DND-41 (cell line): ENCODE data around the gene RPL7A.

Experiments
- ATAC-seq: fragments of 200-7000 bp; cut with Tn5 transposase; 3 replicates; pipeline ENCODE4 v1.9.1; 2021; ENCODE audit warnings: low read depth; ENCODE audit not compliant: insufficient read depth
- DNase-seq: peaks from one replicate; pipeline ENCODE4 v3.0.0-alpha.2; 2020
- H2AFZ ChIP-seq: 2 replicates; pipeline ENCODE4 v1.6.0; 2012; ENCODE audit warnings: low read depth, low read length
- H3K27ac ChIP-seq: 2 replicates; pipeline ENCODE4 v1.5.1; 2012; ENCODE audit warnings: low read length, inconsistent platforms
- H3K27me3 ChIP-seq: fragments of 200-600 bp; sonication (generic); 2 replicates; pipeline ENCODE4 v1.6.0; 2012; ENCODE audit warnings: low read length, mild to moderate bottlenecking, inconsistent platforms; ENCODE audit not compliant: insufficient read depth, poor library complexity
- H3K36me3 ChIP-seq: 2 replicates; pipeline ENCODE4 v1.5.1; 2012; ENCODE audit warnings: low read length, inconsistent platforms; ENCODE audit not compliant: insufficient read depth
- H3K4me1 ChIP-seq: 2 replicates; pipeline ENCODE4 v1.5.1; 2012; ENCODE audit warnings: mild to moderate bottlenecking, low read length; ENCODE audit not compliant: insufficient read depth
- H3K4me2 ChIP-seq: 2 replicates; pipeline ENCODE4 v1.6.0; 2012; ENCODE audit warnings: mild to moderate bottlenecking, moderate library complexity, low read length, inconsistent platforms; ENCODE audit not compliant: insufficient read depth
- H3K4me3 ChIP-seq, 2 experiments: fragments of 200-600 bp in 1 of 2; shearing (Covaris generic) in 1 of 2; 2 replicates each; pipeline ENCODE4 v1.5.1; 2012 to 2016; ENCODE audit warnings: inconsistent platforms in 2 of 2, low read length in 2 of 2, mild to moderate bottlenecking in 2 of 2, low read depth in 1 of 2, moderate library complexity in 1 of 2
- H3K79me2 ChIP-seq: 2 replicates; pipeline ENCODE4 v1.6.0; 2012; ENCODE audit warnings: low read length, inconsistent platforms; ENCODE audit not compliant: insufficient read depth
- H3K9ac ChIP-seq: 2 replicates; pipeline ENCODE4 v1.6.0; 2012; ENCODE audit warnings: low read depth, mild to moderate bottlenecking, inconsistent platforms, low read length, moderate library complexity
- H3K9me3 ChIP-seq: 2 replicates; pipeline ENCODE4 v1.5.1; 2012; ENCODE audit warnings: low read length, moderate library complexity, mild to moderate bottlenecking, inconsistent platforms; ENCODE audit not compliant: insufficient read depth, severe bottlenecking
- H4K20me1 ChIP-seq: 2 replicates; pipeline ENCODE4 v1.6.0; 2012; ENCODE audit warnings: low read length; ENCODE audit not compliant: insufficient read depth
- EZH2 ChIP-seq: IDR thresholded peaks from 3 replicates; pipeline ENCODE4 v1.6.1; 2012; ENCODE audit warnings: borderline replicate concordance, low read depth, mild to moderate bottlenecking, moderate library complexity, low read length, inconsistent platforms; ENCODE audit not compliant: severe bottlenecking
- TF ChIP-seq, protein P1 (sequence below): IDR thresholded peaks from 2 replicates; pipeline ENCODE4 v1.5.1; 2012; ENCODE audit warnings: borderline replicate concordance, low read length, moderate library complexity, mild to moderate bottlenecking; ENCODE audit not compliant: poor library complexity, severe bottlenecking; ENCODE audit errors: extremely low read depth

The RPL7A gene

DNA sequence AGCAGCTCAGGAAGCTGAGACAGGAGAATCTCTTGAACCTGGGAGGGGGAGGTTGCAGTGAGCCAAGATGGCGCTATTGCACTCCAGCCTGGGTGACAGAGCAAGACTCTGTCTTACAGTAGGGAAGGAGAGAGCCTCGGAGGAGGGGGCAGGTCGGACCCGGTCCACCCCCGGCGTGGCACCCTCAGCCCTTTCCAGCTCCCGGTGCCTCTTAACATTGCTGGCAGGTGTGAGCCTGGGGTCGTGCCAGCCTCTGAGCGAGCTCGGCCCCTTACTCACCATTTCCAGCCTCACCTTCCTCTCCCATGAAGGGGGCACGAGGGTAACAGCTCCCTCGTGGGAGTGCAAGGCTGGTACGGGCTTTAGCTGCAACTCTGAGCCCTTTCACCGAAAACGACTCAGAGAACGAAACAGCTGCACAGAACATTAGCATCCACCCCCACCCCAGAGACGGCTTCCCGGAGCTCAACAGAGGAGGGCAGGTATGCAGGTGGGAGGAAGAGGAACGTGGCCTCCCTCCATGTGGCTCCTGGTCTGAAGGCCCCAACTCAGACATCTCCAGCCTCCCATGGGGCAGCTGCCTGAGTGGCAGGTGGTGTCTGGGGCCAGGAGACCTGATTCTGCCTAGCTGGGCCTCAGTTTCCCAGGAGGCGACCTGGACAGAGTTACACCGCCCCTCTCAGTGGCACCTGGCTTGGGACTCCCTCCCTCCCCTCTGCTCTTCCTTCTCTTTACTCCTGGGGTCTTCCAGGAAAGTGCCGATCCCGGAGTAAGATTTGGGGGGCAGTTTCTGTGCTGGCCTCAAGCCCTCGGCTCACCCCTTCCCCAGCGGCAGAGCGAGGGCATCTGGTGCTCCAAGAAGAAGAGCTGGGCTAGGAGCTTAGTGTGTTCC lies 44.5 kb upstream of the RPL7A start:
- TF ChIP-seq EZH2 = no peak
- TF ChIP-seq, protein P1, sequence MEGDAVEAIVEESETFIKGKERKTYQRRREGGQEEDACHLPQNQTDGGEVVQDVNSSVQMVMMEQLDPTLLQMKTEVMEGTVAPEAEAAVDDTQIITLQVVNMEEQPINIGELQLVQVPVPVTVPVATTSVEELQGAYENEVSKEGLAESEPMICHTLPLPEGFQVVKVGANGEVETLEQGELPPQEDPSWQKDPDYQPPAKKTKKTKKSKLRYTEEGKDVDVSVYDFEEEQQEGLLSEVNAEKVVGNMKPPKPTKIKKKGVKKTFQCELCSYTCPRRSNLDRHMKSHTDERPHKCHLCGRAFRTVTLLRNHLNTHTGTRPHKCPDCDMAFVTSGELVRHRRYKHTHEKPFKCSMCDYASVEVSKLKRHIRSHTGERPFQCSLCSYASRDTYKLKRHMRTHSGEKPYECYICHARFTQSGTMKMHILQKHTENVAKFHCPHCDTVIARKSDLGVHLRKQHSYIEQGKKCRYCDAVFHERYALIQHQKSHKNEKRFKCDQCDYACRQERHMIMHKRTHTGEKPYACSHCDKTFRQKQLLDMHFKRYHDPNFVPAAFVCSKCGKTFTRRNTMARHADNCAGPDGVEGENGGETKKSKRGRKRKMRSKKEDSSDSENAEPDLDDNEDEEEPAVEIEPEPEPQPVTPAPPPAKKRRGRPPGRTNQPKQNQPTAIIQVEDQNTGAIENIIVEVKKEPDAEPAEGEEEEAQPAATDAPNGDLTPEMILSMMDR = no peak
- ATAC-seq = no peak
- H4K20me1 ChIP-seq = no peaks in the 10 kb centered on the region
- no peaks in the 10 kb centered on the region for H3K4me1 ChIP-seq
- H3K4me2 ChIP-seq = no peak overlapping the region
- no peak overlapping the region for H3K4me3 ChIP-seq
- no peaks in the 10 kb centered on the region for H3K27me3 ChIP-seq
- H2AFZ ChIP-seq = no peak overlapping the region
- H3K27ac ChIP-seq = no peak overlapping the region
- DNase-seq = no peak
- no peaks in the 10 kb centered on the region for H3K36me3 ChIP-seq
- H3K79me2 ChIP-seq = no peaks in the 10 kb centered on the region
- H3K9me3 ChIP-seq = no peaks in the 10 kb centered on the region
- H3K9ac ChIP-seq = no peak overlapping the region

DNA sequence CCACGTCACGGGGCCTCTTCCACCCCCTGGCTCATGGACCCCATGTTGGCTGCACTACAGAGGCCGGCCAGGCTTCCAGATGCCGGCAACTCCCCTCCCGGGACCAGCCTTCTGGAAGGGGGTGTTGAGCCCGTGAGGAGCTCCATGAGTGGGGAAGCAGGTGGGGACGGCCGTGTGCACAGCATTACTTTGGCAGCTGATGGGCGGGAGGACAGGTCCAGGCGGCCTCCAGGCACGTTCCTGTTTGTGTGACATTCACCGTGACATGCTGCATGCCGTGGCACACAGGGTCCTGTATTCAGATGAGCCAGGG lies 43.9 kb upstream of the RPL7A start:
- Histone ChIP-seq H3K4me2 (no peak overlapping the region), H3K4me1 (no peaks in the 10 kb centered on the region), H2AFZ (no peak overlapping the region), H3K9me3 (no peaks in the 10 kb centered on the region), H3K4me3 (no peak overlapping the region), H4K20me1 (no peaks in the 10 kb centered on the region), H3K9ac (no peak overlapping the region), H3K36me3 (no peaks in the 10 kb centered on the region), H3K79me2 (no peaks in the 10 kb centered on the region), H3K27me3 (no peaks in the 10 kb centered on the region), H3K27ac (no peak overlapping the region)
- ATAC-seq = no peak
- TF ChIP-seq, protein P1 = no peak
- TF ChIP-seq EZH2 = no peak
- no peak for DNase-seq

DNA sequence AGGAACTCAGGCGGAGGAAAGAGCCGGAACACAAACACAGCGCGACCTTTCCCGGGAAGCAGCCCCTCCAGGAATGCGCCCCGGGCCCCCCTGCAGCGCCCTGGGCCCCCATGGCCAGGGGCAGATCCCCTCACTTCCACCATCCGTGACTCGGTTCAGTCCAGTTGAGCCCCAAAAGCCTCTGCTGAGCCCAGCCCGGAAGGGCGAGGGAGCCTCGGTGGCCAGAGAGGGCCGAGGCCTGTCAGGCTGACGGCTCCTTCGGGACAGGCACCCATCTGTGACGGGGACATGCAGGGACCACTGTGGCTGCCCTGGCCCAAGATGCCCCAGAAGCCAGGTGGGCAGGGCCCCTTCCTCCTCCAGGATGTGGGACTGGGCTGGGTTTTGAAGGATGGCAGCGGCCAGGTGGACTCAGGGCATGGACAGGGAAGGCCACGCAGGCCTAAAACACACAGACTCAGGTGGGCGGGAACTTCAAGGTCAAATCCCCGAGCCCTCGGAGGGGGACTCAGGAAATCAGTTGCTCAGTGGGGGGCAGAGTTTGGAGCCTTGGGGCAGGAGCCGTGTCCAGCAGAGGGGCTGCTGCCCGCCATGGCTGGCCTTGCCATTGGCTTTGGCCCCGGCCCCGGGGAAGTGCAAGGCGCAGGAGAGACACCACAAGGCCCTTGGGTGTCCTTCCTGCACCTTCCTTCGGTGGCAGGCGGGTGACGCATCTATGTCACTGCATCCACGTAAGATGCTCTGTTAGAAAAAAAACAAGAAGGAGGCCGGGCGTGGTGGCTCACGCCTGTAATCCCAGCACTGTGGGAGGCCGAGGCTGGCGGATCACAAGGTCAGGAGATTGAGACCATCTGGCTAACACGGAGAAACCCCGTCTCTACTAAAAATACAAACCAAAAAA lies 43.3 kb upstream of the RPL7A start:
- Histone ChIP-seq H3K4me1 (no peaks in the 10 kb centered on the region), H3K9me3 (no peaks in the 10 kb centered on the region), H3K4me2 (no peak overlapping the region), H3K36me3 (no peaks in the 10 kb centered on the region), H3K9ac (no peak overlapping the region), H3K79me2 (no peaks in the 10 kb centered on the region), H2AFZ (no peak overlapping the region), H4K20me1 (no peaks in the 10 kb centered on the region), H3K27ac (no peak overlapping the region), H3K27me3 (no peaks in the 10 kb centered on the region), H3K4me3 (no peak overlapping the region)
- no peak for ATAC-seq
- no peak for DNase-seq
- TF ChIP-seq, protein P1 = no peak
- TF ChIP-seq EZH2 = no peak
